Measurements from ENCODE around the gene LGR6.

DNA sequence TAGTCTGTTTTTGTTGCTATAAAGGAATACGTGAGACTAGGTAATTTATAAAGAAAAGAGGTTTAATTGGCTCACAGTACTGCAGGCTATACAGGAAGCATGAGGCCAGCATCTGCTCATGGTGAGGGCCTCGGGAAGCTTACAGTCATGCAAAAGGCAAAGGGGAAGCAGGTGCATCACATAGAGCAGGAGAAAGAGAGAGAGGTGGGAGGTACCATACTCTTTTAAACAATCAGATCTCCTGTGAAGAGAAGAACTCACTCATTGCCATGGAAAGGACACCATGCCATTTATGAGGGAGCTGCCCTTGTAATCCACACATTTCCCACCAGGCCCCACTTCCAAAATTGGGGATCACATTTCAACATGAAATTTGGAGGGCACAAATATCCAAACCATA, 167.6 kb downstream of the LGR6 start:
- TF ChIP-seq CTCF (conservative IDR thresholded peaks at IDR 0.05; ENCODE audit: low read depth, low read length) = no peak
- TF ChIP-seq EZH2phosphoT487 (IDR thresholded peaks at IDR 0.05; ENCODE audit: borderline replicate concordance, low read length) = no peak

Measured in PC-3 (cell line).